ENCODE results near the gene KRT75.

GRCh38 chr12:52425466-52425865 lies 8.7 kb downstream of the KRT75 start:
- TF ChIP-seq CTCF (IDR thresholded peaks at IDR 0.05), result no peak
- no peak for TF ChIP-seq POLR2AphosphoS5 (IDR thresholded peaks at IDR 0.05)
- TF ChIP-seq POLR2A (IDR thresholded peaks at IDR 0.05), result no peak
- TF ChIP-seq EP300 (IDR thresholded peaks at IDR 0.05), result no peak
